SK-N-SH (cell line): ENCODE measurements around the gene FHOD3. TPM values are rescaled to one million over a fixed set of nuclear protein-coding genes. Genes with fewer than 3 reads are reported as not detected.

Experiments
- CTCF ChIA-PET: fragments of 300-600, 350-600 bp; formaldehyde crosslinking; extraction: SDS; loops from one replicate; lab custom pipeline; 2021; lab: Yijun Ruan, JAX
- POLR2A ChIA-PET: fragments of 350-600 bp; sonication (Branson Sonifier 250); formaldehyde crosslinking; extraction: SDS; loops from one replicate; lab custom pipeline; 2020; ENCODE audit warnings: antibody characterized with exemption, inconsistent platforms; lab: Yijun Ruan, JAX
- DNase-seq: peaks from one replicate; pipeline ENCODE4 v3.0.0; 2012
- H2AFZ ChIP-seq: fragments of 200-600 bp; sonication (generic); 2 replicates; pipeline ENCODE4 v1.8.1; 2016; ENCODE audit warnings: antibody characterized with exemption, mild to moderate bottlenecking, low read depth
- H3F3A ChIP-seq: fragments of 200-600 bp; sonication (generic); replicated peaks from 2 replicates; pipeline ENCODE3; 2016; ENCODE audit warnings: antibody characterized with exemption, mild to moderate bottlenecking; ENCODE audit not compliant: insufficient read depth
- H3K27ac ChIP-seq, 2 experiments: fragments of 200-500 bp in 1 of 2; fragments of 200-600 bp in 1 of 2; sonication (Bioruptor generic) in 1 of 2; sonication (generic), shearing (Covaris generic) in 1 of 2; 2 replicates each; pipeline versions ENCODE4 v1.5.1 to v1.6.1; 2014 to 2016; ENCODE audit warnings: low read depth in 2 of 2, inconsistent platforms in 1 of 2, low read length in 1 of 2, mild to moderate bottlenecking in 1 of 2, mixed read lengths in 1 of 2
- H3K27me3 ChIP-seq: fragments of 200-600 bp; sonication (generic), shearing (Covaris generic); 2 replicates; pipeline ENCODE4 v1.6.1; 2016; ENCODE audit warnings: mixed run types; ENCODE audit not compliant: insufficient read depth
- H3K36me3 ChIP-seq, 2 experiments: fragments of 200-500 bp in 1 of 2; fragments of 200-600 bp in 1 of 2; sonication (Bioruptor generic) in 1 of 2; sonication (generic) in 1 of 2; replicated peaks in 1 of 2; 2 replicates each; pipeline versions ENCODE3 to v1.5.1; 2014 to 2016; ENCODE audit warnings: low read length in 1 of 2, mild to moderate bottlenecking in 1 of 2; ENCODE audit not compliant: insufficient read depth in 2 of 2, control insufficient read depth in 1 of 2
- H3K4me1 ChIP-seq, 2 experiments: fragments of 200-500 bp in 1 of 2; fragments of 200-600 bp in 1 of 2; sonication (Bioruptor generic) in 1 of 2; sonication (generic), shearing (Covaris generic) in 1 of 2; 2 replicates each; pipeline versions ENCODE4 v1.5.1 to v1.6.1; 2014 to 2016; ENCODE audit warnings: low read depth in 1 of 2, low read length in 1 of 2, mixed run types in 1 of 2; ENCODE audit not compliant: insufficient read depth in 2 of 2, control insufficient read depth in 1 of 2
- H3K4me2 ChIP-seq: fragments of 200-600 bp; sonication (generic), shearing (Covaris generic); 2 replicates; pipeline ENCODE4 v1.6.1; 2017; ENCODE audit warnings: mixed run types
- H3K4me3 ChIP-seq, 2 experiments: fragments of 200-500 bp in 1 of 2; fragments of 200-600 bp in 1 of 2; sonication (Bioruptor generic) in 1 of 2; sonication (generic), shearing (Covaris generic) in 1 of 2; 2 replicates each; pipeline versions ENCODE4 v1.5.1 to v1.8.1; 2014 to 2016; ENCODE audit warnings: low read depth in 2 of 2, inconsistent platforms in 1 of 2, low read length in 1 of 2, mild to moderate bottlenecking in 1 of 2, mixed read lengths in 1 of 2, moderate library complexity in 1 of 2
- H3K79me2 ChIP-seq: fragments of 200-600 bp; sonication (generic); 2 replicates; pipeline ENCODE4 v1.8.1; 2017; ENCODE audit warnings: mild to moderate bottlenecking; ENCODE audit not compliant: insufficient read depth
- H3K9ac ChIP-seq: fragments of 200-600 bp; sonication (generic); 2 replicates; pipeline ENCODE4 v1.6.1; 2017; ENCODE audit warnings: mixed run types
- H3K9me2 ChIP-seq: fragments of 200-600 bp; sonication (generic); 2 replicates; pipeline ENCODE4 v1.6.1; 2017; ENCODE audit warnings: mixed run types
- H3K9me3 ChIP-seq: fragments of 200-600 bp; sonication (generic); 2 replicates; pipeline ENCODE4 v1.6.1; 2017; ENCODE audit warnings: mixed run types, mild to moderate bottlenecking, moderate library complexity
- H4K20me1 ChIP-seq: fragments of 200-600 bp; sonication (generic); 2 replicates; pipeline ENCODE4 v1.6.1; 2017; ENCODE audit warnings: mild to moderate bottlenecking, mixed run types; ENCODE audit not compliant: insufficient read depth
- EZH2phosphoT487 ChIP-seq: fragments of 200-600 bp; sonication (generic); IDR thresholded peaks from 2 replicates; pipeline ENCODE4 v1.6.1; 2017; ENCODE audit warnings: low read depth, mixed run types, mild to moderate bottlenecking, antibody characterized with exemption, moderate library complexity, borderline replicate concordance
- FOSL2 ChIP-seq: IDR thresholded peaks from 2 replicates; pipeline ENCODE4 v1.4.0; 2012; ENCODE audit warnings: low read depth, mild to moderate bottlenecking, moderate library complexity, borderline replicate concordance
- FOXJ3 ChIP-seq: sonication (generic); formaldehyde crosslinking; IDR thresholded peaks from 2 replicates; pipeline ENCODE4 v1.5.1; 2020; ENCODE audit warnings: mild to moderate bottlenecking, missing genetic modification reagents
- FOXM1 ChIP-seq: IDR thresholded peaks from 2 replicates; pipeline ENCODE4 v1.4.0; 2012; ENCODE audit warnings: low read depth, mild to moderate bottlenecking
- NFIC ChIP-seq: IDR thresholded peaks from 2 replicates; pipeline ENCODE4 v1.4.0; 2012; ENCODE audit warnings: borderline replicate concordance
- PBX3 ChIP-seq: IDR thresholded peaks from 2 replicates; pipeline ENCODE4; 2012
- RAD21 ChIP-seq: IDR thresholded peaks from 2 replicates; pipeline ENCODE4 v1.6.1; 2012; ENCODE audit warnings: mild to moderate bottlenecking, low read length
- RFX5 ChIP-seq: IDR thresholded peaks from 2 replicates; pipeline ENCODE4 v1.6.1; 2012; ENCODE audit warnings: mild to moderate bottlenecking, improper control_type of control experiment, low read length
- SMC3 ChIP-seq: IDR thresholded peaks from 2 replicates; pipeline ENCODE4 v1.6.1; 2012; ENCODE audit warnings: low read depth, low read length, improper control_type of control experiment
- YY1 ChIP-seq: IDR thresholded peaks from 2 replicates; pipeline ENCODE4 v1.4.0; 2012; ENCODE audit warnings: low read depth, mild to moderate bottlenecking
- WGBS: methylation state at CpG from one replicate; pipeline ENCODE4 v1.1.6; 2017; ENCODE audit warnings: low lambda C conversion rate; 5-methylcytosine and 5-hydroxymethylcytosine counted together
- polyA plus RNA-seq, 3 experiments: library from polyadenylated mRNA; depleted of rRNA; stranded (reverse); fragments of >200 nt; gene quantifications; 2 replicates each; pipeline ENCODE4 v1.2.3, GENCODE V29; 2012
- TF ChIP-seq, protein P1 (sequence below): IDR thresholded peaks from 2 replicates; pipeline ENCODE4 v1.6.1; 2012; ENCODE audit warnings: mild to moderate bottlenecking, low read depth, low read length, moderate library complexity
- TF ChIP-seq, protein P2 (sequence below): IDR thresholded peaks from 2 replicates; pipeline ENCODE4 v1.4.0; 2012; ENCODE audit warnings: low read depth, borderline replicate concordance

FHOD3 gene
- polyA plus RNA-seq, 1 of the 3 experiments (the other 2 are of a cell fraction): 10.9 TPM

GRCh38 chr18:36350251-36350651 is 52.7 kb downstream of the FHOD3 start:
- ChIA-PET CTCF (no interaction called here), POLR2A (no interaction called here)
- Histone ChIP-seq H3K4me2 (no peak overlapping the region), H3K36me3 (no peaks in the 10 kb centered on the region), H3K9me3 (no peaks in the 10 kb centered on the region), H3K9ac (no peak overlapping the region), H3K79me2 (no peaks in the 10 kb centered on the region), H3K27me3 (no peaks in the 10 kb centered on the region), H4K20me1 (no peaks in the 10 kb centered on the region), H3K9me2 (no peaks in the 10 kb centered on the region), H2AFZ (no peak overlapping the region), H3F3A (no peaks in the 10 kb centered on the region), H3K27ac (no peak overlapping the region), H3K4me3 (no peak overlapping the region), H3K4me1 (peaks cover 0 to 23% of the 10 kb centered on the region in 2 experiments; a peak in 2 of 4 replicates)
- DNase-seq: no peak
- TF ChIP-seq PBX3 (no peak), FOXM1 (no peak), NFIC (no peak), RAD21 (no peak), SMC3 (no peak), YY1 (no peak), RFX5 (no peak), FOSL2 (no peak)
- TF ChIP-seq, protein P1, sequence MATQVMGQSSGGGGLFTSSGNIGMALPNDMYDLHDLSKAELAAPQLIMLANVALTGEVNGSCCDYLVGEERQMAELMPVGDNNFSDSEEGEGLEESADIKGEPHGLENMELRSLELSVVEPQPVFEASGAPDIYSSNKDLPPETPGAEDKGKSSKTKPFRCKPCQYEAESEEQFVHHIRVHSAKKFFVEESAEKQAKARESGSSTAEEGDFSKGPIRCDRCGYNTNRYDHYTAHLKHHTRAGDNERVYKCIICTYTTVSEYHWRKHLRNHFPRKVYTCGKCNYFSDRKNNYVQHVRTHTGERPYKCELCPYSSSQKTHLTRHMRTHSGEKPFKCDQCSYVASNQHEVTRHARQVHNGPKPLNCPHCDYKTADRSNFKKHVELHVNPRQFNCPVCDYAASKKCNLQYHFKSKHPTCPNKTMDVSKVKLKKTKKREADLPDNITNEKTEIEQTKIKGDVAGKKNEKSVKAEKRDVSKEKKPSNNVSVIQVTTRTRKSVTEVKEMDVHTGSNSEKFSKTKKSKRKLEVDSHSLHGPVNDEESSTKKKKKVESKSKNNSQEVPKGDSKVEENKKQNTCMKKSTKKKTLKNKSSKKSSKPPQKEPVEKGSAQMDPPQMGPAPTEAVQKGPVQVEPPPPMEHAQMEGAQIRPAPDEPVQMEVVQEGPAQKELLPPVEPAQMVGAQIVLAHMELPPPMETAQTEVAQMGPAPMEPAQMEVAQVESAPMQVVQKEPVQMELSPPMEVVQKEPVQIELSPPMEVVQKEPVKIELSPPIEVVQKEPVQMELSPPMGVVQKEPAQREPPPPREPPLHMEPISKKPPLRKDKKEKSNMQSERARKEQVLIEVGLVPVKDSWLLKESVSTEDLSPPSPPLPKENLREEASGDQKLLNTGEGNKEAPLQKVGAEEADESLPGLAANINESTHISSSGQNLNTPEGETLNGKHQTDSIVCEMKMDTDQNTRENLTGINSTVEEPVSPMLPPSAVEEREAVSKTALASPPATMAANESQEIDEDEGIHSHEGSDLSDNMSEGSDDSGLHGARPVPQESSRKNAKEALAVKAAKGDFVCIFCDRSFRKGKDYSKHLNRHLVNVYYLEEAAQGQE: no peak
- 94% methylated on average over 3 of the region's 3 CpGs for WGBS

DNA sequence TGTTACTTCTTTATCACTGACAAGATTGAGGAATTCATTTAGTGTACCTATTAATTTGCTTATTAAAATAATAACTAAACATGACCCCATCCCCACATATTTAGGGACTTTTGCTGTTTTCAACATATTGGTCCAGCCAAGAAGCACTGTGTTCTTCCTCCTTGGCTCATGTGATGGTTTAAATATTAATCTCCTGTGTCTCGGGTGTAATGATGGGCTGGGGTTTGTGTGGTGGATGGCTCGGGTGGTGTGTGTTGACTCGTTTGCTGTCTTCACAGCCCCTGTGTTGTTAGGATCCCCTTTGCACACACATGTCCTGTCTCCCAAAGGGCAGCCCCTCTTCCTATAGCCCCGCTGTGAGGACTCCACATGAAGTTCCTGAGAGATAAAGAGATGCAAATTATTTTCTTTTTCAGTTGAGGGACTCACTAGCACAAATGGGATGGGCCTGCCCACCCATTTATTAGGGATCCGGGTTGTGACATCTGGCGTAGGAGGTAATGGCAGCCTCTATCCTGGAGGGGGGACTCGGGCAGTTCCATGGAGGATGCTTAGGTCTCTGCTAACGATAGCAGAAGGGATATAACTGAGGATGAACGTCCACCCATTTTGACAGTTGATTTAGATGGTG is 53.4 kb downstream of the FHOD3 start:
- Histone ChIP-seq H3K27me3 (no peaks in the 10 kb centered on the region), H3K36me3 (no peaks in the 10 kb centered on the region), H3K79me2 (no peaks in the 10 kb centered on the region), H2AFZ (no peak overlapping the region), H3K9me3 (no peaks in the 10 kb centered on the region), H3F3A (no peaks in the 10 kb centered on the region)
- CTCF ChIA-PET: no interaction called here
- POLR2A ChIA-PET: no interaction called here
- no peak for DNase-seq
- 67% methylated on average over 9 of the region's 9 CpGs for WGBS
- no peak for TF ChIP-seq SMC3
- TF ChIP-seq, protein P2, sequence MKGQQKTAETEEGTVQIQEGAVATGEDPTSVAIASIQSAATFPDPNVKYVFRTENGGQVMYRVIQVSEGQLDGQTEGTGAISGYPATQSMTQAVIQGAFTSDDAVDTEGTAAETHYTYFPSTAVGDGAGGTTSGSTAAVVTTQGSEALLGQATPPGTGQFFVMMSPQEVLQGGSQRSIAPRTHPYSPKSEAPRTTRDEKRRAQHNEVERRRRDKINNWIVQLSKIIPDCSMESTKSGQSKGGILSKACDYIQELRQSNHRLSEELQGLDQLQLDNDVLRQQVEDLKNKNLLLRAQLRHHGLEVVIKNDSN: no peak
- no peak for TF ChIP-seq PBX3
- no peak for TF ChIP-seq FOXJ3 (CRISPR knock-in tag)
- TF ChIP-seq EZH2phosphoT487: no peak
- TF ChIP-seq, protein P1: no peak
- TF ChIP-seq, all 33 proteins: peak for 0
- H3K4me2 ChIP-seq: no peak overlapping the region
- H3K4me1 ChIP-seq: peaks cover 0 to 23% of the 10 kb centered on the region in 2 experiments; a peak in 2 of 4 replicates
- H3K9me2 ChIP-seq: no peaks in the 10 kb centered on the region
- H4K20me1 ChIP-seq: no peaks in the 10 kb centered on the region
- no peak overlapping the region for H3K27ac ChIP-seq
- H3K4me3 ChIP-seq: no peak overlapping the region
- no peak overlapping the region for H3K9ac ChIP-seq
